ENCODE data around the gene LIN28B.
"Not testable (repeated sequence)": the region's sequence is repeated elsewhere in the genome, so short reads cannot be mapped to it uniquely, and the experiment has no call there.

Gene LIN28B

DNA sequence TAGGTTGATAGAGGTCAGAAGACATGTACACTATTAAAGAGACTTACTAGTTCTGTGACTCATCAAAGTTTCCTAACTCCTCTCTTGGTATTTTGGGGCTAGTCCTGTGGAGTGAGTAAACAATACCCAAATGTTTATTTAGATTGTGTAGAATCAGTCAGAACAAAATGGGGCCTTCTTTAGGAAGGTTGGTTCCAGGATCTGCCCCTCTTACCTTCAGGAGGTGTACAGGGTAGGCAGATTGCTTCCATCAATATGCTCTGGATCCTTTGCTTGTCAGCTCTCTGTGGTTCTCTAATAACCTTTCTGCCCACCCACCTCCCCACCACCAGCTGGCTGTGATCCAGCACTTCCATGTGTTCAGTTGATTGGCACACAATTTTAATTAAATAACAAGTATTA, 115.9 kb downstream of the LIN28B start:
- no peak for DNase-seq

GRCh38 chr6:105075210-105075609, 118.3 kb downstream of the LIN28B start:
- DNase-seq: no peak

DNA sequence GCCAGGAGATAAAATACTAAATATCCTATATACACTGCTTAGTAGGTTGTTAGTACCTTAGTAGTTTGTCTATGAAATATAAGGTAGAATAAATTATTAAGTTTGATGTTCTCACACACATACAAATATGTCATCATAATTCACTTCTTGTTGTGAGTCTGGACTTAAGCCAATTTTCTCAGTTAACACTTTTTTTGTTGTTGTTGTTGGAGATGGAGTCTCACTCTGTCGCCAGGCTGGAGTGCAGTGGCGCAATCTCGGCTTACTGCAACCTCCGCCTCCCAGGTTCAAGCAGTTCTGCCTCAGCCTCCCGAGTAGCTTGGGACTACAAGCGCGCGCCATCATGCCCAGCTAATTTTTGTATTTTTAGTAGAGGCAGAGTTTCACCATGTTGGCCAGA, 119.5 kb downstream of the LIN28B start:
- not testable (repeated sequence) for DNase-seq

DNA sequence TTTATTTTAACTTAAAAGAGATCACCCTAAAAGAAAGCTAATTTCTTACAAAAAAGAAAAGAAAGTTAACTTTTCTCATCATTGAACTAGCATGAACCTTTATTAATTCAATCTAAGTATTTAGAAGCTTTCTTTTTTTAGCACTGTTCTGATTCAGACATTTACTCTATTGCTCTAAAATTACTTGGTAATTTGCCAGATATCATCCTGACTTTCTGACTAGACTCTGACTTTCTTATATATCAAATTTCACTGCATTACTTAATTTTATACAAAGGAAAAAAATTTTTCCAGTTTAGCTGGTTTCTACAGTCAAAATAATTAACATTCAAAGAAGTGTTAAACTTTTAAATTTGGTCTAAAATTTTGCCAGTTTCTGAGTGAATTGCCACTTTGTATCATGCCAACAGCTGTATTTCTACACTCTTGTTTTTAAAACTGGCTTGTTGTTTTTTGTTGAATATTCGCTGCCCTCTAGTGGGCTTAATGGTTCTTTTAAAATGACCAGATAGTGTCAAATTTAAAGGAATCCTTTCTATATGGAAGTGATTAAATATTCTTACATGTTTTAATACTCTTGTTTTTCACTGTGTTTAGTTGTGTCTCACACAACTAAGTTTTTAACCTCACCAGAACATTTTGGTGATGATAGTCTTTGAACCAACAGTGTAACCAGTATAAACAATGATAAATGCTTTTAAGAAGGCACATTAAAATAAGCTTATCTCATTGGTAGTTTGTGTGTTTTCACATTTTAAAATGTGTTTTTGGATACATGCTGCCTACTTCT, 120.9 kb downstream of the LIN28B start:
- no peak for DNase-seq

- no peak for DNase-seq
Observed at GRCh38 chr6:105078386-105078708, 121.4 kb downstream of the LIN28B start.

- DNase-seq: no peak
Observed at GRCh38 chr6:105080279-105080678, 123.4 kb downstream of the LIN28B start.

DNA sequence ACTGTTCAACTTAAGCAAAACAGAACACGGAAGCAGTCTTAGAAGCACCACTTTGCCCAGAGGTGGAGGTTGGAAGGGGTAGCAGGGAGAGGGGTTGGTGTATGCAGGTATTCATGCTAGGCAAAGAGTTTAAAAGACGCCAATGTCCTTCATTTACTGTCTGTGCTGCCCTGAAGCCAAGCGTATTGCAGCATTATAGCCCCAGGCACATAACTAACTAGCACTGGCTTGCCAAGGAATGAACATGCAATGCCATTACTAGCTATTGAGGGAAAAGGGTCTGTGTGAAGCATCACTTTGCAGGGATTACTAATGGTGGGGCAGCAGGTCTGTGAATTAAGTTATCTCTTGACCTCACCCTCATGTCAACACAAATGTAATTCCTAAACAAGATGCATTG, 124.8 kb downstream of the LIN28B start:
- DNase-seq: not testable (repeated sequence)

GRCh38 chr6:105087571-105088211, 130.8 kb downstream of the LIN28B start:
- DNase-seq: no peak

GRCh38 chr6:105091140-105091829, 134.4 kb downstream of the LIN28B start:
- DNase-seq: no peak

DNA sequence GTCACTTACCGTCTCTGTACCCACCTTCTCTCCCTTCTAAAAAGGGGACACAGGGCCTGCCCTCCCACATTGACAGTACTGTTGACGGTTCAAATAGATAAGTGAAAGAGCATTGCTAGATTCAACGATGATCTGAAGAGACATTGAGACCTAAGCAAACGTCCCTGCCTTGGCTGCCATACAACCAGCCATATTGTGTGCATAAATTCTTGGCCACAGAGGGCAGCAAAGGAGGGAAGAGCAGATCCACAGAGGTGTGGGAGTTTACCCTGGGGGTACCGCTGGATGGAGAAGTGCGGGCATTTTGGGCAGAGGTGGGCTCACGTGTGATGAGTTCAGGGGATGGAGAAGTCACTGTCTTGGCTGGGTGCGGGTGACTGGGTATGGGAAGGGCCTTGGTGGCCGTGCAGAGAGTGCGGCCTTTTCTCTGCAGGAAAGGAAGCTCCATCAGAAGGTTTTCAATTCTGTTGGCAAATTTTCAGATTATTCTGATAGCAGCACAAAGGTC, 137.3 kb downstream of the LIN28B start:
- DNase-seq: no peak

DNA sequence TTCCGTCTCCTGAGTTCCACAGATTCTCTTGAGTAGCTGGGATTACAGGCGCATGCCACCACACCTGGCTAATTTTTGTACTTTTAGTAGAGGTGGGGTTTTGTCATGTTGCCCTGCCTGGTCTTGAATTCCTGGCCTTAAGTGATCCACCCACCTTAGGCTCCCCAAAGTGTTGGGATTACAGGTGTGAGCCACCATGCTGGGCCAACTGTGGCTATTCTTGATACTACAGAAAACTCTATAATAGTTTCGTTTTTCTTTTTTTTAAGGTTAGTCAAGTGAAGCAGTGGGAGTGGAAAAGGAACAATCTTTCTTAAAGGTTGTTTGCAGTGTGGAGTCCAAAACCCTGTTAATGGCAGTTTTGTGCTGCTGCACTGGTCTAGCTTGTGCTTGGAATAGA, 138.2 kb downstream of the LIN28B start:
- DNase-seq: no peak

DNA sequence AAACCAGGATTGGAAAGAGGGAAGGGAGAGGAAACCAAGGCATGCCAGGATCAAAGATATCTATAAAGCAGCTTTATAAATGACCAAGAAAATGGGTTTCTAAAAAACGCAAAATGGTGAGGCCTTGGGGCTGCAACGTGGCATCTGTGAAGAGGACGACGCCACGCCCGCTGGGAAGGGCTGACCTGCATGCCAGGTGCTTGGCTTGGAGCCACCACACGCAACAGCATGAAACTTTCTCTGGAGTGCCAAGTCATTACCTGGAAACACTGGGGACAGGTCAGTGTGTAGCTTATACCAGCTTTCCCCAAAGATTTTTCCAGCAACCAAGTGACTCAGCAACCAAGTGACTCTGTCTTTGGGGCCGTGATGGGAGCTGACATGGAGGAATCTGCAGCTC, 140.4 kb downstream of the LIN28B start:
- no peak for DNase-seq

DNA sequence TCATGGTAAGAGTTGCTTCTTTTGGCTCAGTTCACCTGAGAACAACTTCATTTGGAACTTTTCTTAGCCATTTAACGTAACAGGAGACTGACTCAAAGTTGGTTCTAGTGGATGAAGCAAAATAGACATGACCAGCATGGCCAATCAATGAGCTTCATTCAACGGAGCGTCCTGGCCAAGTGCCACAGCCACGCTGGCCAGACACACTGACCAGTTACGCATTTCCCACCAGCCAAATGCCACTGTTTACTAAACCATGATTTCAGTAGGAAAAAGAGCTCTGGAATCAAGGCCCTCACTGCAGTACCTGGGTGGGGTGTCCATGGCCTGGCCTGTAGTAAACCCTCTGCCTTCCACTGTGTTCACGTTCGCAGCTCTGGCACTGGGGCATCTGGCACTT, 142.5 kb downstream of the LIN28B start:
- DNase-seq: no peak

DNA sequence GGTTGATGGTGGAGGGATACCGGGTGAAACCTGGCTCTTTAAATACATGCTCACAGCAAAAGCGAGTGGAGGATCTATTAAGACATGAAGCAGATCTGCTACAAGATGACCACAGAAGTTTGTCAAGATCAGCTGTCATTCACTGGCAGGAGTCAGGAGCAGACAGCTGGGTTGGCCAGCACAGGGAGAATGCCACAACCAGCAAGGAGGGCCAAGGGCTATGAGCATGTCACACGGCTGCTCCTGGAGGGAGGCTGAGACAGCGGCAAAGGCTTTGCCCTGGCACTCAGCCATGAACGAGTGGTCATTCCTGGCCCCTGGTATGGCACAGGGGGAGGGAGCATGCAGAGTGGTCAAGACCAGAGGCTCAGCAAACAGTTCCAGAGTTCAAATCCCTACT, 145.3 kb downstream of the LIN28B start:
- no peak for DNase-seq

DNA sequence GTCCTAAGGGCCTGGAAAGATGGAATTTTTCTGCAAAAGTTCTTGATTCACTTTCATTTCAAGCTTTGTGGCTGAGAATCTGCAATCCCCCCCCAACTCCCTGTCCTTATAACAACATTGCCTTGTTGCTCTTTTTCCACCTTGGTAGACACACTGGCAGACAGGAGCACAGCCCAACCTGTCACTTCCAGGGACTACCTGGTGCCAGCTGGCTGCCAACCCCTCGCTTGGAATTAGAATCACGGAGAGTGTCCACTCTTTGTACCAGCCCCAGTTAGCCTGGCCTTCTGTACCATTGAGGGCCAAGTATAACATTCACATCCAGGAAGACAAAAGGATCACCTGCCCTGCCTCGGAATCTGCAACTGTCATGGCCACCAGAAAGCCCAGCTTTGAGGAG, 148.2 kb downstream of the LIN28B start:
- DNase-seq: no peak

DNA sequence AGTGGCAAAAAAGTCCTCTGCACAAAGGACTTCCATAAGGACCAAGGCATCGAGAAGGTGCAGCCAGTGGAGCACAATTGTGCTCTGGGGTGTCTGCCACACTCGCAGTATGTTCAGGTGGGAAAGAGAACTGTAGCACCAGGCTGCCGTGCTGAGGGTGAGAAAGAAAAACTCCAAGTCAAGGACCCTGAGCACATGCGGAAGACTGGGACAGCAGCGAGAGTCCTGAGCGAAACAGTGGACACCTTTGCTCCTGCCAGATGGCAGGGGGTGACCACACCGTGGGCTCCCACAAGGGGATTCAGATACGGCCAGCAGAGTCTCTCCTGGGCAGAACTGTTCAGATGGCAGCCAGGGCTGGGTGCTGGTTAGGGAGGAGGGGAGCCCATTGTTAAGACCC, 149.4 kb downstream of the LIN28B start:
- no peak for DNase-seq

DNA sequence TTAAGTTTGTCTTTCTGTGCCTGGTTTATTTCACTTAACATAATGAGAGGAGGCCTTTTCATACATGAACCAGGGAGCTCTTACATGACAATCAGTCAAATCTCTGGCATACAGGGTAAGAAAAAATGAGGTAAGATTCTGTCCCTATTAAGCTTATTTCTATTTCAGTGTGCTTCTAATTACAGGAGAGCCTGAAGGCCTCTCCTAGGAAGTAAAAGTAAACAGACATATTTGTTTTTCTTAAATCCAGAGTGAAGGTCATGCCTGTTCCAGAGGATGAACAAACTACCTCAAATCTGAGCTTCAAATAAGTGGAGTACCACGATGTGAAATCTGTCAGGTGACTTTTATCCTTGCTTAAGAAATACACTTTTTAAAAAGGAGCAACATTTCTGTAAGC, 150.3 kb downstream of the LIN28B start:
- DNase-seq: no peak

- DNase-seq: no peak
Observed at GRCh38 chr6:105108631-105109262, 151.8 kb downstream of the LIN28B start.

DNA sequence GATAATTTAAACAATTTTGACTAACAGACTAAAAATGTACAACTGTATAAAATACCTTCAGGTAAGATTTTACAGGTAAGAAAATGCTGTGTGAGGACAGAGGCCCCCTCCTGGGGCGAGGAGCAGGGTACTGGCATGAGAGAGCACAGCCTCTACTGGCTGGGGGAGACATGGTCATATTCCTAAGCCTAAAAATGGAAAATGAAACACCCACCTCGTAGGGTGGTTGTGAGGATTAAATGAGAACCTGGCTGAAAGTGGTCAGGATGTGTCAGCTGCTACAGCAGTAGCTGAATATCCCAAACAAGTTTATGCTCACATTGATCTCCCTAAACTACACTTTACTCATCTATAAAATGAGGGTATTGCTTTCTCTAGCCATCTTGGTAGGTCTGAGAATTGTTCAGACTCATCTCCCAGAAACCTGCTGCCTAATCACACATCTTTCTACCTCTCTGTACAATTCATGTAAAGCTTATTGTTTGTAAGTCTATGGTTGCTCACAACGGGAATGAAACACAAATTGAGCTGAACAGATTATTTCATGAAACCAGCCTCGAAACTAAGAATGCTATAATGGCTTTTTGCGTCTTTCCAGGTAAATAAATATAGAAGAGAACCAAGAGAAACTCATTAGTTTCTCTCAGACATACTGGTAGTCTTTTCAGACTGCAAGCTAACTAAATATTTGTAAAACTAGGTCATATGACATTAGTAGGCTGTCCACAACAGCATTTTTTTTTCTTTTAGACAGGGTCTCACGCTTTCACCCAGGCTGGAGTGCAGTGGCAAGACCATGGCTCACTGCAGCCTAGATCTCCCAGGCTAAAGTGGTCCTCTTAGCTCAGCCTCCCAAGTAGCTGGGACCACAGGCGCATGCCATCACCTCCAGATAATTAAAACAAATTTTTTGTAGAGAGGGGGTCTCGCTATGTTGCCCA, 153.3 kb downstream of the LIN28B start:
- DNase-seq: no peak

GRCh38 chr6:105111105-105111504, 154.2 kb downstream of the LIN28B start:
- DNase-seq: no peak

DNA sequence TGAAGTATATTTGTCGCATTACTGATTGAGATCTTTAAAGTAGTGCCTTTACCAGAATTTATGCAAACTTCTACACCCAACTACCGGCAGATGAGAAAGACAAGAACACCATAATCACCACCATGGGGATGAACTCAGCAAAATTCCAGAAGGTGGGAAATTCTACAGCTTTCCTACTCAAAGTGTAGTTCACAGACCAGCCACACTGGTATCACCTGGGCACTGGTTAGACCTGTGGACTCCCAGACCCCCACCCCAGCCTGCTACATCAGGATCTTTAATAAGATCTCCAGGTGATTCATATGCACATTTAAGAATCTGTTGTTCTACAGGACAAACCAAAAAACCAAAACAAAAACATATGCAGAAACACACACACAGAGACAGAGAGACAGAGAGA, 155.0 kb downstream of the LIN28B start:
- no peak for DNase-seq

DNA sequence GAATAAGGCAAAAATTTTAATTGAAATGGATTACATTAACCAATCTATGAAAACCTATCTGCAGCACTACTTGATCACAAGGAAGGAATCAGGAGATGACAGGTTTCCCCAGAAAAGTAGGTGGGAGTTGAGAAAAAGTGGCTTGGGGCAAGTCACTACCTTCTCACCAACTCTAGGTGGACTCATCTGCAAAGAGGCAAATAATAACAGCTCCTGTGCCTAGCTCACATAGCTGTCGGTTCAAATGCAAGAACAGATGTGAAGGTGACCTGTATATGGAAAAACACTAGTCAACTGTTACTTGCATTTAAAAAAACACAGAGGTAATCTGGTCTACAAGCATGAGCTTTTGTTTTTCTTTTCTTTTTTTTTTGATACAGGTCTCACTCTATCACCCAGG, 155.7 kb downstream of the LIN28B start:
- no peak for DNase-seq
